COLO829 (cell line): ENCODE data around the gene DCUN1D5.

ENCODE experiments used
- DNase-seq: peaks from one replicate; pipeline ENCODE4 v3.0.0; 2012; ENCODE audit warnings: low spot score

Gene DCUN1D5

DNA sequence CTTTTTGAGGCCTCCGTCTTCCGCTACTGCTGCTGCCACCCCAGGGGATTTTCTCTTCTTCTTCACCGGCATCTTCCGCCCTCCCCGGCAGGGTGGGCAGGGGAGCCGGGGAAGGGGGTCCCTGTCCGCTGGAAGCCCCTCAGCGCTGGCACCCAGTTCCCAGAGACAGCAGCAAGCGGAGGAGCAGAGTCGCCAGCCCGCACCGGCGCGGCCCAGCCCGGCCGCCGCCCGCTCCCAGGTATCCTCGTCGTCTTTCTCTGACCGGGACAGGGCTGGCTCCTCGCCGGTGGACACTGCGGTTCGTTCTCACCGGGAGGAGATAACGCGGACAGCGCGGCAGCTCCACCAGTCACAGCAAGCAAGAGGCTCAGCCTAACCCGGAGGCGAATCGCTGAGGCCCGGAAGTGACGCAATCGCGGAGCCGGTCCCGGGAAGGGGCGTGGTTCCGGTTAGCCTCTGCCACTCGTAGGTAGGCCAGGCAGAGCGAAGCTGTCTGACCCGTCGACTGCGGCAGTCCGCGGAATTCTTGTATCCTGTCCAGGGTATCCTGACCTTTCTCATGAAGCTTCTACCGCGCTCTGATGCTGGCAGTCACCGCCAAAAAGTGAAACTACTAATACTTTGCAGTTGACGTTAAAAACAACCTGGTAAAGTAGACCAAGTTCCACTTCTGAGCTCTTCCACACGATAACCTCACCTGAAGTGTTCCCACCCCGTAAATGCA lies at the start of gene DCUN1D5:
TSS of gene DCUN1D5 (minus strand) at position 360 of the 724 bp plus-strand sequence. CDS start at position 72, 288 bp downstream.
- peak; percentile 92 for DNase-seq

- DNase-seq: no peak
Measured at GRCh38 chr11:103125462-103125861, 33.5 kb upstream of the DCUN1D5 start.

DNA sequence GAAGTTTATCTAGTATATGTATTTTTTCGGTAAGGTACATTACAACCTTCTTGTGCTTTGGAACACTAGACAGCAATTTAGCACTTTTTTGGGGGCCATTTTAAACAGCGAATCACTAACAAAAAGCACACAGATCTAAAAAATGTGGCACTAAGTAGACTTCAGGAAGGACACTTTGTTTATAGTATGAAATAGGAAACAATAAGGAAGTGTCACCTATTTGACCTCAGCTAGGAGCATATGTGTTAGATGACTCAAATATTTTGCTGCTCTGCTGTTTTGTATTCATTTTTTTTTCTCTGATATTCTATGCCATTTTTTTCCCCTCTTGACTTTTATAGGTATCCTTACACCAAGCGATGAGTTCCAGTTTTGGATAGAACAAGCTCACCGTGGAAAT lies 22.9 kb upstream of the DCUN1D5 start:
- no peak for DNase-seq

DNA sequence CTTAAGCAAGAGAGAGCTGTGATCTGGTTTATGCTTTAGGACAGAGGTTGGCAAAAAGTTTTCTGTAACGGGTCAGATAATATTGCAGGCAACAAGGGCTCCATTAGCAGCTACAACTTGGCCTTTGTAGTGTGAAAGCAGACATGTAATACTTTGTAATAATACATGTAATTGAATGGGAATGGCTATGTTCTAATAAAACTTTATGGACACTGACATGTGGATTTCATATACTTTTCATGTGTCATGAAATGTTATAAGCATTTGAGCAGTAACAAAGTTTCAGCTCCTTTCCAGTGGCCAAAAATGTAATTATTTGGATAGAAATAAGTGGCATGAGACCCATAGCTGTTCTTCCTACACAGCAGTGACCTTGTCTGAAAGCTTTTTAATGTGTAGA lies 20.4 kb upstream of the DCUN1D5 start:
- DNase-seq: no peak

GRCh38 chr11:103111400-103111799 lies 19.4 kb upstream of the DCUN1D5 start:
- no peak for DNase-seq

DNA sequence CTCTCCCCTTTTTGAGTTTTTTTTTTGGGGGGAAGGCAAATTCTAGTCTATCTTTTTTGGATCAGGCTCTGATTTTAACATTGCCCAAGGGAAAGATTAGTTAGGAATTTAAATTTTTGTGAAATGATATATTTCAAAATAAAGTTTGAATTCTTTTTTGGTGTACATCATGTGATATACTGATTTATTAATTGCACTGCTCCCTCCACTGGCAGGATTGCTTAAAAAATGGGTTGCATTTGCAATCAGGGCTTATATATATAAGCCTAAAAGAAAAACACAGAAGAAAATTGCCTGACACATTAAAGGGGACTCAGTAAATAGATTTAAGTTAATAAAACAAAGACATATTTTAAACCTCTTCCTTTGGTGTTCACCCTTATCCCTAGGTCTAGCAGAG lies 18.4 kb upstream of the DCUN1D5 start:
- DNase-seq: peak; percentile 41

DNA sequence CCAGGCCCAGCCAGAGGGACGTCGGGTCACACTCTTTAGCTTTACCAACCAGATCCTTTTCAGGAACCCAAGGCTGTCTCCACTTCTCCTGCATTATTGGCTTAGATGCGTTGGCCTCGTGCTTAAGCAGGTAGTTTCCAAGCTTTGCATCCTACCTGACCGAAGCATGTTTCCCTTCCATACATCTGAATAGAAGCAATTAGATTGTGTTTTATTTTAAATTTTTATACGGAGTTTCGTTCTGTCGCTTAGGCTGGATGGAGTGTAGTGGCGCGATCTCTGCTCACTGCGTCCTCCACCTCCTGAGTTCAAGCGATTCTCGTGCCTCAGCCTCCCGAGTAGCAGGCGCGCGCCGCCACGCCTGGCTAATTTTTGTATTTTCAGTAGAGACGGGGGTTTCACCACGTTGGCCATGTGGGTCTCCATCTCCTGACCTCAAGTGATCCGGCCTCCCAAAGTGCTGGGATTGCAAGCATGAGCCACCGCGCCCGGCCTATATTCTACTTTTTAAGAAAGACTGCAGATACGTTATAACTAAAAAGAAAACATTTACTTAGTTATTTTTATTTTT lies 17.9 kb upstream of the DCUN1D5 start:
- DNase-seq: no peak

DNA sequence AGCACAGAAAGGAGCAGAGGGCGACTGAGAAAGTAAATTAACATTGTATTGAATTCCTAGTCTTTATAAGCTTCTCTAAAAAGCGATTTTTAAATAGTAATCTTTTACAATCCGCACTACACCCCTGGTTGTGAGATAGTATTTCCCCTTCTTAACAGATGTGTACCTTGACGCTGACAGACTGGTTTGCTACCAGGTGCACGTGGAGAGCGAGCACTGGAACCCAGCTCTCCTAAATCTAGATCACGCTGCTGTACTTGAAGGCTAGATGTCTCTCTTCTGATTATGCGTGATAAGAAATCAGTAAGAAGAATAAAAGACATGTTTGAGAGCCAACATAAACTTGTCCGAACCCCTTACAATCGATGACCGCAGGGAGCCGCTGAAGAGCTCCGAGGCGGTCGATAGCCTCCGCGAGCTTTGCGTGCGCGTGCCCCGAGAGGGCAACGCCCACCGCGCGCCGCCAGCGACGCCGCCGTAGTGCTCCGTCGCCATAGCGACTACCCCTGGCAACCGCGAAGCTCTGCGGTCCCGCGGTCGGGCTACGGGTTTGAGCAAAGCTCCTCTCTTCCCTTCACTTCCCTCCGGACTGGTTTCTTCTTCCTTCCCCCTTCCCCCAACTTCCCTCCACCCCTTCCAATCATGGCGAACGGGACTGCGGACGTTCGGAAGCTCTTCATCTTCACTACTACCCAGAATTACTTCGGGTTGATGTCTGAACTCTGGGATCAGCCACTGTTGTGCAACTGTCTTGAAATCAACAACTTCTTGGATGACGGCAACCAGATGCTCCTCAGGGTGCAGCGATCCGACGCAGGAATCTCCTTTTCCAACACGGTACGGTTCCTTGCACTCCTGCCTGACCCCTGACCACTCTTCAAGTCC lies 17.2 kb upstream of the DCUN1D5 start, which contains the start of gene DYNC2H1:
TSS of gene DYNC2H1 (plus strand) at position 494 of the 885 bp plus-strand sequence. CDS start at position 643, 149 bp downstream.
- DNase-seq: peak; percentile 93

GRCh38 chr11:103097279-103097678 lies 5.3 kb upstream of the DCUN1D5 start:
- DNase-seq: no peak

DNA sequence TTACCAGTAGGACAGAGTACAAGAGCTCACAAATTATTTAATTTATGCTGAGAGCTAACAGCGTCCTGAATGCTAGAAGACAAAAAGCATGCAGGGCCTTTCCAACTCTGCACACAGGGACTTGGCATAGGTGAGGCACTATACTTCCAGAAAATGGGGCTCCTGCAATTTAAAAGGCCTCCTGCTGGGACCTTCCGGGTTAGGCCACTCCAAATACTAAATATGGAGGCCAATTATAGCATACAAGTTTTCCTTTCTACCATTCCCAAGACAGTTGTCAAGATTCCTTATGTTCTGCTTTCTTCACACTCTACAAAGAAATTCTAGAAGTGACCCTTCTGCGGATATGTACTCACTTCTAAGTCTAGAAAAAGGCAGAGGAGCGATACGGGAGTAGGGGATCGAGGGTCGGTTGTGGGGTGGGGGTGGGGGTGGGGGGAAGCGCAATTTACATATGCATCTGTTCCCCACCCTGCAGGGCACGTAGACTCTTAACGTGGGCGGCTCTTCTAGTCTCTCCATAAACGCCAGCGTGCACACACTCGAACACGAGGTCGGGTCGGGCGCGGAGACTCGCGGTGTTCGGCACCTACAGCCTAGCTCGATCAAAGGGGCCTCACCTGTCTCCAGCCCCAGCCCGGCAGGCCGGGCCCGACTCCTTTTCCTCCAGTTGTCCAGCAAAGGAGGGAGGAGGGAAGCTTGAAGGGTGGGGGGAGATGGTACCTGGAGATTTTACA lies 728 bp downstream of the DCUN1D5 start:
- DNase-seq: peak; percentile 37

- DNase-seq: no peak
Measured at GRCh38 chr11:103086461-103086860, 5.5 kb downstream of the DCUN1D5 start.

DNA sequence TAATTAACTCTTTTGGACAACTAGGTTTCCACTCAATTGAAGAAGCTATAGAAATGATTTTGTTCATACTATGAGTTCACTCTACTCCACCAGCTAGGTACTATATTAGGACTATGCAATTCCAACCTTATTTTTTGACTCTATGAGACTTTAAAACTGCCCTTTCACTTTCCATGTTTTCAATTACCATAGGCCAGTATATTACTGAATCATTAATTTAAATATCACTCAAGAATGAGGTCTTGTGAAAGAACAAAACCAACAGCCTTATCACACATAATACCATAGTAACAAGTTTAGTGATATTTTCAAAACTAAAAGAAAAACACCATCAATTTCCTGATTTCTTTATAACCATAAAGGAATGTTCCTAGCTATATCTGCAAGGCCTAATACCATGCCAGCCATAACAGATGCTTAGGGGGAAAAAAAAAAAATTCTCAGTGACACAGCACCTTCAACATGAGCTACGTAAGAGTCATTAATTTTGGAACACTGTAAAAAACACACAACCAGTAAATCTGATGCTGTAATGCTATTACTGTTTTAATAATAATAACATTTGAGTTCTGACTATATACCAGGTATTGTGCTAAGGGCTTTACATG lies 6.1 kb downstream of the DCUN1D5 start:
- no peak for DNase-seq

DNA sequence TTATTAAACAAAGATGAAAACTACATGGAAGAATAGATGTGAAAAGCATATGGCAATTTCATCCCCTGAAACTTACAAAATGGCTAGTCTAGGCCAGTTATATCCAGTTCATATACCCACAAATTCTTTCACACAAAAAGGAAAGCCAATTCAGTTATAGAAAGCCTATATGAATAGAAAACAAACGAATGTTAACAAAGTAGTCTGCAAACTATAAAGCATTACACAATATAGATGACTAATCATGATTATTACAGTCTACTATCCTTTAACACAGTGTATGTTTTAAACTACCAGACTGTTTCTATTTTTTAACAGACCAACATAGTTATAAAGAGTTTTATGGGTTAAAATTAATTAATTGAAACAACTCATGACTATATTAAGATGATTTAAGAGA lies 12.1 kb downstream of the DCUN1D5 start:
- no peak for DNase-seq

- no peak for DNase-seq
Measured at GRCh38 chr11:103078710-103079109, 13.2 kb downstream of the DCUN1D5 start.

DNA sequence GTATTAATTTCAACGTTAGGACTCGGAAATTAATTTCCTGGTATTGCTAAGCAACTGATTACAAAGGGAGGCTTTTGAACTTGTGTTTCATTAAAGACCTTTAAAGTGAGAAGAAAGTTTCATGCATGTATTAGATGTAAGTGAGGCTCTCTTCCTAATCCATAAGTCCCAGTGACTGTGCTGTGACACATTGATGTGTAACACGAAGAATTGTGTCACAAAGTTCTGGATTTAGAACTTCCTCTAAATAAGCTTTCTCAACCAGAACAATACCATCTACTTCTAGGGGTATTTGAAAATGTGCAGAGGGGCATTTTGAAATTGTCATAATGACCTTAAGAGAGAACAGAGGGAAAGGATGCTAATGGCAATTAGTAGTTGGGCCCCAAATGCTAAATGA lies 14.4 kb downstream of the DCUN1D5 start:
- DNase-seq: no peak

DNA sequence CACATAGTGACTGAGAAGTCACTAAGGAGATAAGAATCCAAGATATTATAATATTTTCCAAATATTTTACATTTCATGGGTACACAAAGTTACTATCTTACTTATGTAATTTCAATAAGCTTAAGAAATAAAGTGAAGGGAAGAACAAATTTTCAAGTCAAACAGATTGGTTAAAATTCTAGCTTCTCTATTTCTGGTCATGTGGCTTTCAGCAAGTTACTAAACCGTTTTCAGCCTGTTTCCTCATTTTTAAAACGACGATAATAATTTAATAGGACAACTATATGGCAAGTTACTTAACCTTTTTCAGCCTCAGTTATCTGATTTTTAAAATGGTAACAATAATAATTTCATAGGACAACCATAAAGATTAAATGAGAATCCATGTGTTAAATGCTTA lies 15.6 kb downstream of the DCUN1D5 start:
- no peak for DNase-seq

DNA sequence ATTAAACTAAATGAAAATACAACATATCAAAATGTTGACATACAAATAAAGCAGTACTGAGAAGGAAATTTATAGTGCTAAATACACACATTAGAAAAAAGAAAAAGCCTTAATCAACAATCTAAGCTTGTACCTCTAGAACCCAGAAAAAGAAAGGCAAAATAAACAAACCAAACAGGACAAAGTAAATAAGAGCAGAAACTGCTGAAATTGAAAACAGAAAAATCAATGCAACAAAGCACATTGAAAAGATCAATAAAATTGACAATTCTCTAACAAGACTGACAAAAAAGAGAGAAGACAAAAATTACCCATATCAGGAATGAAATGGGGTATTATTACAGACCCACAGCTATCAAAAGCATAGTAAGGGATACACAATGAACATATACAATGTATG lies 21.0 kb downstream of the DCUN1D5 start:
- DNase-seq: no peak

DNA sequence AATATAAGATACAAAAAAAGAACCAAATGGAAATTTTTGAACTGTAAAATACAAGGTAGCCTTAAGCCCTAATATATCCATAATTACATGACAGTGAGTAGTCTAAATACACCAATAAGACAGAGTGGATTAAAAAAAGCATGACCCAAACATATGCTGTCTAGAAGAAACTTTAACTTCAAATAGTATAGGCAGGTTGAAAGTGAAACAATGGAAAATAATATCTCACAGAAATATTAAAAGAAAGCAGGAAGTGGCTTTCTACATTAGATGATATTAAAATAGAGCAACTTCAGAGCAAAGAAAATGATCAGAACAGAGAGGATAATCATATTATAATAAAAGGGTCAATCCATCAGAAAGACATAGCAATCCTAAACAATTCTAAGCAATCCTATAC lies 21.8 kb downstream of the DCUN1D5 start:
- DNase-seq: no peak

DNA sequence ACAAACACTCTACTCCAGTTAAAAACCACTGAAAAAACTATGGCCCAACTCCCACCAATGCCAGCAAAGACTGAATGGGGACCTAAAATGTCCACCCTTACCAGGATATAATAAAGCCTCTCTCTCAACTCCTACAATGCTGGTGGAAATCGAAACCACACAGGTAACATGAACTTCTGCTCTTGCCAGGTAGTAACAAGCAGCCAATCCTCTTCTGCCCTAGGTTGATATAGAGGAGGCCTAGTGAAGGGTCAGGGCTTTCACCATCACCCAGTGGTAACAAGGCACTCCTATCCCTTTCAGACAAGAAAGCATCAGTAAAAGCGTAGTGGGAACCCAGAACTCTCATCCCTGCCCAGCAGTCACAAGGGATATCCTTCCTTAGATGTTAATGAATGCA lies 22.6 kb downstream of the DCUN1D5 start:
- no peak for DNase-seq

DNA sequence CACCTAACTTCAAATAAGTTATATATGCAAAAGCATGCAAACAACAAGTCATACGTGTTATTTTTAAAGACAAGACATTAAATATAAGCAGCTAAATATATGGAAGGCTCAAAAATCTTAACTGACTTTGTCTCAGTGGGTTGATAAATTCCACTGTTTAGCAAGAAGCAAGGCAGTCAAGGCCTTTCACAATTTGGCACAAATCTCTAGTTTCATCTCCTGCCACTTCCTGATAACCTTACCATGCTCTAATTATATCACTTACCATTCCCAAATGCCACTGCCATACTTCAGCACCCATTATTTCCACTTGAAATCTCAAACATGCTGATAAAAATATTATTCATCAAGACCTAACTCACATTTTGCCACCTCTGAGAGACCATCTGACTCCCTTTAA lies 24.8 kb downstream of the DCUN1D5 start:
- no peak for DNase-seq

GRCh38 chr11:103061656-103062055 lies 30.3 kb downstream of the DCUN1D5 start:
- no peak for DNase-seq
